Measurements from ENCODE around the gene CYP3A7.

- TF ChIP-seq CTCF (IDR thresholded peaks at IDR 0.05) (no peak), POLR2A (IDR thresholded peaks at IDR 0.05) (no peak), POLR2AphosphoS5 (IDR thresholded peaks at IDR 0.05) (peak; percentile 15)
Measured at GRCh38 chr7:99729486-99730237, 5.3 kb downstream of the CYP3A7 start.

Measured in prostate gland (tissue), 2 donors.